ENCODE data around the gene DNAH7.
A peak's percentile ranks its signal among the peaks of the same experiment; 100 is the strongest.

Gene DNAH7

DNA sequence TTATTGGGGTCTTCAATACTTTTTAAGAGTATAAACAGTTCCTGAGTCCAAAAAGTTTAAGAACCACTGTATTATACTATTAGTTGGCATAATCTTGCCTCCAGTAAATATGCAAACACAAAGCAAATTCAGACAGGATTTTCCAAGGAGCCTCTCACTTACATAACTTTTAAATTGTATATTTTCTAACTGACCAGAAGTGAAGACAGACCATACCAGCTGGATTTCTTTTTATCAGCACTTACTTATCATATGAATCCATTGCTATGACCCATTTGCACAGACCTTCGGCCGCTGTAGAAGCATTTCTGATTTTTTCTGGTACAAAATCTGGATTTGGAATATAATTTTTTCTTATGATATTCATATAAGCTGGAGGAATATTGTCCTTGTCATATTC, 211.5 kb downstream of the DNAH7 start:
- DNase-seq = no peak

DNA sequence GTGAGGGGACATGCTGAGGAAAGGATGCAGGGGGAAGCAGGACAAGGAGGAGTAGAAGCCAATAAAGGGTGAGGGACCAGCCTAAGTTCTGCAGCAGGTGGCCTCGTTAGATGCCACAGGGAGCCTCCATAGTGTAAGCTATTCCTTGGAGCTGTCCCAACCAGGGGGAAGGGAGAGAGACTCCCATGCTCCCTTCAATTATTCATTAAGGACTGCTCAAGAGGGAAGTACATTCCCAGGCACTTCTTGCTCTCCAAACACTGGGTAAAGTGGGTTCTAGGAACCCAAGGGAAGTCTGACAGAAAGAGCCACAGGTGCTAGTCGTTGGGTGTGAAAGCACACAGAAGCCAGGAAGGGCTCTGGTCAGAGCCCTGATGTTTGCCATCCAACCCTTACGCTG, 217.9 kb downstream of the DNAH7 start:
- DNase-seq = no peak

DNA sequence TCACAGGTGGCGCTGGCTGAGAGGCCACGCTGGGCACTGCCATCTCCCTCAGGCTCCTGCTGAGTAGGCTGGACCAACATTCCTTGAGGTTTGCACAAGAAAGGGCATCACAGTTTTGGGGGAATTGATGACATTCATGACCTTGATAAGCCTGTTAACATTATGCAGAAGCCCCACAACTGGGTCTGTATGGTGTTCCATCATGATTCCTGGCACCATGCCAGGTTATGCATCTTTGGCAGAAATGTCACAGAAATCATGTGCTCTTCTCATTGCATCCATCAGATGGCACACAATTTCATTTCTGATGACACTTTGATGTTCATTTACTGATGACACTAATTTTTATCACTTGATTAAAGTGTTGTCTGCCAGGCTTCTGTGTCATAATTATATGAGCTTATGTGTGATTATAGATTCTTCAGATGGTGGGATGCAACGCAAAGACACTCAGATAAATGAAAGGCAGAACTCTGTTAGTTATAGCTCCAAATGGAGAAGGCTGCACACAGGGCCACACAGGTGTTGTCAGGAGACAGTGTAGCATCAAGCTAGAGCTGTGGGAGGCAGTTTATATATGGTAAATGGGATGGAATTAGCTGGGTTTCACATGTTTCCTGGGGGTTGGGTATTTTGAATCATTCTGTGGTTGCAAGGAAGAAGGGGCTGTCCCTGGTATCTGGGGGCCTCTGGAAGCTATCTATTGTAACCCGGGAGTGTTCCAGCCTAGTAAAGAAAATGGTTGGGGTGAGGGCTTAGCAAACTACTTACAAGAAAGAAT, 220.3 kb downstream of the DNAH7 start:
- DNase-seq = no peak

DNA sequence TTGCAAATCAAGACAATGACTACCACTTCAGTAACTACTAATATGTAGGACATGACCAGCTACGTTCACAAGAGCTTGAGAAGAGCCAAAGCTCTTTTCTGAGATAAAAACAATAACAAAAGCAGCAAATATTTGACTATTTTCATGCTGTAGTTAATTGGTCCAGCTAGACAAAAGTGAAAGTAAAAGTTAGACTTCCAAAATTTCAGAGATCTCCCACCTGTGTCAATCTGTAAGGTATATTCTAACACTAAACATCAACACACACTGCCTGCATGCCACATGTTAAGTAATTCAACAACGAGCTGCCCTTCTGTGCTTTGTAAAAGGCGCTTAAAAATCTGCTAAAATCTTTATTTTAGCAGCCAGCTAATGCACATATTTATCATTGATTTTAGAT, 225.7 kb downstream of the DNAH7 start:
- no peak for DNase-seq

DNA sequence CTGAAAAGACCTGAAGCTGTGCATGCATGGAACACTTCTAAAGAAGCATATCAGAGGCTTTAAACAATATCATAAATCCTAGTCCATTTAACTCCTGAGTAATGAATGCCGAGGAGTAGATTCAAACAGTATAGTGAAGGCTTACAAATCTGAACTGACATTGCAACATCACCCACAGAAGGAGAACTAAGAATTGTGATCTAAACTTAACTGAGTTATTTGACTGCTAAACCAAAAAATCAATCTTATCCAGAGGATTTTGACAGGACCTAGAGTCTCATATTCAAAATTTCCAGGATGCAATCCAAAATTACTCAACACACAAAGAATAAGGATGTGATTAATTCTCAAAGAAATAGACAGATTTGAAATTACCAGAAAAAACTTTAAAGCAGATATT, 230.6 kb downstream of the DNAH7 start:
- DNase-seq = peak; percentile 82

DNA sequence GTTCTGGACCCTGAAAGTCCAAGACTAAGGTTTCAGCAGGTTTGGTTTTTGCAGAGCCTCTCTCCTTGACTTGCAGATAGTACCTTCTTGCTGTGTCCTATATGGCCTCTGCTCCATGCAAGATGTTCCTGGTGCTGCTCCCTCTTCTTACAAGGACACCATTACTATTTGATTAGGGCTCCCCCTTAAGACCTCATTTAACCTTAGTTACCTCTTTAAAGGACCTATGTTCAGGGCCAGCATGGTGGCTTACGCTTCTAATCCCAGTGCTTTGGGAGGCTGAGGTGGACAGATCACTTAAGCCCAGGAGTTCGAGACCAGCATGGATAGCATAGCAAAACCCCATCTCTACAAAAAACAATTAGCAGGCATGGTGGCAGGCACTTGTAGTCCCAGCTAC, 232.6 kb downstream of the DNAH7 start:
- DNase-seq = no peak

DNA sequence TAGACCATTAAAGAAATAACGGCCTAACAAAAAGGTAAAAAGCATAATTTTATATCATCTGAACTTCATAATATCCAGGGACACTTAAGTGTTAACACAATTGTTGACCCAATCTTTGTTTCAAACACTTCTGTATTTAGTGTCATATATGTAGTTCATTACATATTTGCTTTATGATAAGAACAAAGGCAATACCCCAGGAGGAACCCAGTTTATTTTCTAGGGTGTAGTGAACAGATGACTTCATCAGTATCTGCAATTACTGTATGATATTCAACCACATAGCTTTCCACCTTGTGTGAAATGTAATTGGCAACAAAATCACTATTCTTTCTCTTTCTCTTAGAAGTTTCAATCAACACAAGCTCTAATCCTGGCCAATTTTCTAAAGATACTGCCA, 233.8 kb downstream of the DNAH7 start:
- DNase-seq = no peak

DNA sequence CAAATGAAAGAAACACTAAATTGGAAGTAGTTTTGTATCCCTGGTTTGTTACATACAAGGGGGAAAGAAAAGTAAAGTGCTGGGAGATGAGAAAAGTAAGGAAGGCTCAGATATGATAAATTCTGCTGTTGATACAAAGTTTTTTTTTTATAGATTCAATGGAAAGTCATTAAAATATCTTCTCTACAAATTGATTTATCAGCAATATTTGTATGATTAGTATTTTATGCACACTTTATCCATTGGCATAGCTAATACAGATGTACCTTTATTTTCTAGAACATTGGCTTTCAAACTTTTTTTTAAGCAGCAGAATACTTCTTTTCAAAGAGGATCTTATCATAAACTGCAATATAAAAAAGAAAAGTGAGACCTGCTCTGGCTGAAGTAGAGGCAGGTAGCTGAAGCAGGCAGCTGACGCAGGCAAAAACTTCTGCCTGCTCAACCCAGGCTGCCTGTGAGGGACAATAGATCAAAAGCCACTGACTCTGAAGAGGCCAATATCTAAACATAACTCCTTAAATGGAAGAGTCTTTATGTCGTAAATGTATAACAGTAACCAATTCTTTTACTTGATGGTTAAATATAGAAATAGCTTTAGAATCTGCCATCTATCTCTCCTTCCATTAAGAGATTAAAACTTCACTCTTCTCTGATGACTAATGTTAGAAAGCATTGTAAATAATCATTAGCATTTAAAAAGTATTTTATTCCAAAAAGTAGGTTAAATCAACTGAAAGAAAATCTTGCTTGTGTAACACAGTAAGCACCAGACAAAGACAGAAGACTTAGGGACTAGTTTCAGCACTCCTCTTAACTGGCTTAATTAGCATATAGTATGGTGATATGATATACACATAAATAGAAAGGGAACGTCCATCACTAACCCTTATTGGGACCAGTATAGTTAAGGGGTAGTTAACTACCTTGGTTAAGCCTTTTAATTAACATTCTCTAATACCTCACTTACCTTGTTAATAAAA, 237.4 kb downstream of the DNAH7 start:
- peak; percentile 24 for DNase-seq

DNA sequence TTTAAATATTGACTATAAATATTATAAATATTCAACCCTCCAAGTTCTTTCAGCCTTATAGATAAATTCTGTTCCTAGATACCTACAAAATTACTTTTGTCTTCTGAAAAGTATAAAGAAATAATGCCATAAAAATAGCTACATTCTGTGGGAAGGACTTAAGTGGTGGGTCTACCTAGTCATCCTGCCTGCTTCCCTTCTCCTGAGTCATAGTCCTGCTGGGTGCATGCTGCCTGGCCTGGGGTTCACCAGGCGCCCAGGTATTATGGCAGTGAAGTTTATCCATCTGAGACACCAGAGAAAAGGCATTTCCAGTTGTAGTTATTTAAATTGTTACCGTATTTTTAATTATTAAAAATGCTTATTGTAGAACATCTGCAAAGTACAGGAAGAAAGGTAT, 244.2 kb downstream of the DNAH7 start:
- no peak for DNase-seq

DNA sequence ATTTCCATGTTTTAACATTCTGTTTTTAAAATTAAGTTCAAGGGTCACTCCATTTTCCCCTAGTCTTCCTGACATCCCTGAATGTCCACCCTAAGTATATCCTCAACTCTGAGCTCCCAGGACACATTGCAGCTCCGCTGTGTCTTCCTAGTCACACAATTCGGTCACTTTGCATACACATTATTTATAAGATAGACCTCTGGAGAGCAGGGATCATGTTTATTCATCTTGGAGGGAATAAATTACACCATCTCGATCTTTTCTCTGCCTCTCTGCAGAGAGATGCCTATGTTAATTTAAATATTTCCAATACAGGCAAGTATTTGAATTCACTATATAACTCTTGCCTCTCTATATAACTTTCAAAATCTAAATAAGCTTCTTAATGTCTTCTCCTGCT, 245.4 kb downstream of the DNAH7 start:
- DNase-seq = no peak

DNA sequence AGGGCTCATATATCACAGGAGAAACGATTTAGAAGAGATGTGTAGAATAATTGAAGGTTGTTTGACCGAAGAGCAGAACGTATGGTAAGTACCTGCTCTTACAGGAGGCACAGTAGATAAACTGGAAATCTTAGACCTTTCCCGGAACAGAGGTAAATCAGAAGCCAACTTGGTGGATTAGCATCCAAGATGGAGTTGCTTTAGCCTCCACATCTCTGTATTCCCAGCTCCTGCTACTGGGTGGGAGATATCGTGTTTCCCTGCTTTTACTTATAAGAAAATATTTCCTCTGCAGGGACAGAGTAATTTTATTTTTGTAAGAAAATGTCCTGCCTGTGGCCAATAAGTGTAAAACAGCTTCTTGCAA, 247.1 kb downstream of the DNAH7 start:
- DNase-seq = no peak

DNA sequence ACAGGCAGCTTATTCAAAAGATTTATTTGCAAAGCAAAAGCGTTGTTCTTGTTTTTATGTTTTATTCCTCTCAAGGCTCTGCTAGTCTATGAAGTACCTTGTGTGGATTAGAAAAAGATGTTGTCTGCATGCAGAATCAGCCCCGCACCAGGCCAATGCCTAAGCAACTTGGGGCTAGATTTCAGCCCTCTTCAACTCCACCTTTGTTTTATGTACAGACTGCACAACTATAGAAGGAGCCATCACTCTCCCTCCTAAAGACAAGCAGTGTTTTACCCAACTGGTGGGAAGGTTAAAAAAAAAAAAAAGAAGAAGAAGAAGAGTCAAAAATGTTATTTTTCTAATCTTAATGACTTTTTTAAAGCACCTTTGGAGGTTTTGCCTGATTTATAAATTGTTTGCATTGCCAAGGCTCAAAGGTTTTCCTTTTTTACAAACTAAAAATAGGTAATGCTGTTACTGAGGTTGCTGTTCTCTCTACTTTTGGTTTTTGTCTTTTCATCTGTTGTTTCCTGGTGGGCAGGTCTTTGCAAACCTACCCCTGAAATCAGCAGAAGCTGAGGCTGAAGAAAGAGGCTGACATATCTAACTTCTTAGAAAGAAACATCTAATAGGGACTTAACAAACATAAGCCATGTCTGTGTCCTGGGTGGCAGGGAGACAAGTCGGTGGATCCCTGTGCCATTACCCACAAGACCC, 247.6 kb downstream of the DNAH7 start:
- no peak for DNase-seq

DNA sequence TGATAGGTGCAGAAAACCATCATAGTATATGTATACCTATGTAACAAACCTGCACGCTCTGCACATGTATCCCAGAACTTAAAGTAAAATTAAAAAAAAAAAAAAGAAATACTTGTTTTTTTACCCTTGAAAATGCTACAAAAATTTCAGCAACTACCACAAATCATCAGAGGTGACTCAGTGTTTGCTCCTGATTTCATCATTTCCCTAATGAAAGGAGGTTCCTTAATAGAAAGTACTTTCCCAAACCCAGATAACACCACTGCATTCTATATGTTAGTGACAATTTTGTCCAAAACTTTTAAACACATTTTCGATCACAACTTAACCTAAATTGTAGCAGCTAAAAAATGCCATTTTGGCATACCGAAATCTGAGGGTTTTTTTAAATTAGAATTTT, 248.3 kb downstream of the DNAH7 start:
- peak; percentile 66 for DNase-seq

DNA sequence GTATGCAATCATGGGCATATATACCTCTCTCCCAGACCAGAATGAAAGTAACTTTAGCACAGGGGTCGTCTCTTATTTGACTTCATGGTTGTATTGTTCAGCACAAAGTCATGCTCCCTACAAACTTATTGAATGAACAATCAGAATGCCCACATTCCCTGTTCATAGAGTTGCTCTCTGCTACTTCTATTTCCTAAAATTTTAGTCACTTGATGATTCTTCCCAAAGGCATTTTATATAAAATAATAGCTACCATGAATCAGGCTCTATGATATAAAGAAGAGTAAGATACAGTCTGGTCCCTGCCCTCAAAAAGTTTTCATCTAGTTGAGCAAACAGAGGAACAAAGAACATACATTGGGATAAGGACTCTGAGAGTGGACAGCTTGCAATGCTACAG, 249.4 kb downstream of the DNAH7 start:
- peak; percentile 2 for DNase-seq

DNA sequence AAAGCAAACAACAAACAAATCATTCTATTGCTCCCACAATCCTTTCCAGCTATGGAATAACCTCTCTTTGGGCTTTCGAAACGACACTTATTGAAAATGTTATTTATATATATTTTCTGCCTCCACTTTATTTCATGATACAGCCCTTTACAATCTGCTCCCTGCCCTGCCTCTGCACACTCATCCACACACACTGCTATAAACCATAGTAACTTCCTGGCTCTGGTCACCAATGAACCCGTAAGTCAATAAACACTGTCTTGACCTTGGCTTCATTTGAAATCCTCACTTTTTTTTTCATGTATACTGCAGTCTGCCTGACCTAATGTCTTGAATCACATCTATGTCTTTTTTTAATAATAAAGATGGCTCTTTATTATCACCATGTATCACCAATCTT, 250.1 kb downstream of the DNAH7 start:
- peak; percentile 81 for DNase-seq

DNA sequence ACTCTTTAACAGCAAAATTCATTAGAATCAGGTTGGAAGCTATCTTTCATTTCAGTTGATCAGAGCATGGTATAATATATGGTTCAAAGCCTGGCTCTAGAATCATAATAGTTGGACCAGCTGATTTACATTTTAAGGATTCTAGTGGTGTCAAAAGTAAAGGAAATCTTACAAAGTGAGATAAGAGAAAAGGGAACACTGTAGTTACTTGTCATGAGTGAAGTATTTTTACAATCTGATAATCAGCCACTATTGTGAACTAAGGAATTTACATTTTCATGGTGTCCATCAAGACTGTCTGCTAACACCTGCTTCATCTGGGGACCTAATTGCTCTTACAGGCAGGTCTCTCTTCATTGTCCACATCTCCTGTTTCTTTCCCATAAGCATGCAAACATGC, 250.5 kb downstream of the DNAH7 start:
- DNase-seq = no peak

DNA sequence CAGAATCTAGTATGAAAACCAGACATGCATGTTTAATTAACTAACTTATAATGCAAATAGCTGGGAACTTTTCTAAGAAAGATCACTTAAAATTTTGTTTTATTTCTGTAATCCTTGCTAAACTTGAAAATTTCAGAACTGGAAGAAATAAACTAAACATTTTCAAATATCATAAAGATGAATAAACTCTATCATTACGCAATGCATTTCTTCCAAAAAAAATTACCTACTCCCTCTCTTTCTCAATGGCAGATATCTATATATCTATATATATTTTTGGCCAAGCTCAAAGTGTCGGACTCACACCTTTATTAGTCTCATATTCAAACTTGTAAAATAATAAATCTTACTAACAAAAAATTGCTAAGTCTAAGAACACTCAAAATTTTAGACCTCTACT, 253.6 kb downstream of the DNAH7 start:
- DNase-seq = no peak

DNA sequence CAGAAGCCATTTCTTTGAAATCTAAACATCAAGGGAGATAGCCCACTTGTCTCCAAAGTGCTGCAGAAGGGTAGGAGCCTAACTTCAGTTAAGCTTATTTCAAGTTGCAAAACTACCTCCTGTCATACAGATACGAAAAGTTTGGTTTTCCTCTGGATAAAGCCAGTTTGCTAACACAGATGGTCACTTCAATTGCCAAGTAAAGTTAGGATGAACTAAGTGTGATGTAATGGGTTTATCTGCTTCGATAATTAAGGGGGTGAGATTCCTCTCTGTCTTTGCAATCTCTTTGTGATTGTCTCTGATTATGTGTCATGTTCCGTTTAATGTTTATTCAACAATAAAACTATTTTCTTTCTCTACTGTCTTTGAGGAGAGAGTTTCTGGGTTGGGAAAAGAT, 255.2 kb downstream of the DNAH7 start:
- DNase-seq = peak; percentile 3

DNA sequence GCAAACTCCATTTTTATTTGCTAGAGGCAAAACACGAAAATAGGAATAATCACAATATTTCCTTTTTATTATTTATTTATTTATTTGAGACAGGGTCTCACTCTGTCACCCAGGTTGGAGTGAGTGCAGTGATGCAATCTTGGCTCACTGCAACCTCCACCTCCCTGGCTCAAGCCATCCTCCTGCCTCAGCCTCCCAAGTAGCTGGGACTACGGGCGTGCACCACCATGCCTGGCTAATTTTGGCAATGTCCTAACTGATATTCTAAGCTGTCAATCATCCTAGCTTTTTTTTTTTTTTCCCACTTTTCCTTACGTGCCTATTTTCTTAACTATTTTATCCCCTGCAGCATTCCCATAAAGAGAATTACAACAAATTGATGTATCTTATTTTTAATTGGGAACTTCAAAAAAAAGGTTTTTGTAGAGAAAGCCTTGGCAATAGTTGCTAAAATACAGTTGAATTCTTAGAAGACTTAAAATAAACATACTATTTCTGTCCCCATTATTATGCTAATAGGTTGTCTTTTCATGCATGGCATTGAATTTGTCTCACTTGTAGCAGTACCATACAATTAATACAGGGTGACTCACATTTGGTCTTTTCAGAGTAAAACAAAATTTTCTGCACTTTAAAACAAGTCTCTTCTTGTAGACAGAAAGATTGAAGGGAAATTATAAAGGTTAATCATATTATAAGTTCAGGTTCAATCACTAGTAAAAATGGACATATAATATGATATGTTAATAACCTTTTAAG, 258.1 kb downstream of the DNAH7 start:
- DNase-seq = no peak

DNA sequence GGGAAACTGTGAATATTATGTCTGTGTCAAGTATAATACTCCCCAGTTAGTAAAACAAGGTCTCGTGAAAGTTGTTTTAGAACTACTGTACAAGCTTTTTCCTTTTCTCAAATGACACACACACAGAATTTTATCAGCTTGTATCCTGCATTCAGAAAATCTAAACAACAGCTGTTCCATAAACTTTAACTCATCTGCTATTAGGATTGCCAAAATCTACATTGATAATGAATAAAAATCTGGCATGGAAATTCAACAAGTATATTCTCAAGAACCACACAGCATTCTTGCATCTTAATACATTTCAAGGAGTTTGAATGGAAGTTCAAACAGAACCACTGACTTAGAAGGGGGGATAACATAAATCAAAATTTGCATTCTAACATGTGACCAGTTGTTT, 260.4 kb downstream of the DNAH7 start:
- DNase-seq = no peak

DNA sequence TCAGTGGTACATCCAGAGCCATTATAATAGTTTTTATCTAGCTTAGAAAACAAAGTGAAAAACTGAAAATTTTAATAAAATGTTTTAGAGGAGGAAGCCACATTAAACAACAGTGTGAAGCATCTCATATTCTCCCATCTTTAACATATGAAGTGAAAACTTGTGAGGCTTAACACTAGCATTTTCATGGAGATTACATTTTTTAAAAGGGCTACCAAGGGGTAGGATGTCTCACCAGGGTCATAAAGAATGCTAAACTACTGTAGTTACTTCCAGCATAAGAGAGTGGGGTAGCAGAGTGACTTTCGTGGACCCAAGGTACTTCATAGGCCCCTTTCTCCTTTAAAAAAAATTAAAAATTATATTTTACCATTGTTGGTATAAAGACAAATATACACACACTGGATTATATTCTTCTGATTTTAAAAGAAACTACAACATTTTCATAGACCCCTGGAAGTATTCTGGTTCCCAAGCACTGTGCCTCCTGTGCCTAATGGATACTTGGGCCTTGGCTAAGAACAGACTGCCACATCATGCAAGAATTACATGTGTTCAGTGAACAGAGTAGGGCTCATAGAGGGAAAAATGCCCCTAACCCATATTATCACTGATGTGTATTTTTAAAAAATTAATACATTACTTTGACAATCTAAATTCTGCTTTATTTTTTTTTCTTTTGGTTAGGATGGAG, 263.2 kb downstream of the DNAH7 start:
- DNase-seq = no peak

DNA sequence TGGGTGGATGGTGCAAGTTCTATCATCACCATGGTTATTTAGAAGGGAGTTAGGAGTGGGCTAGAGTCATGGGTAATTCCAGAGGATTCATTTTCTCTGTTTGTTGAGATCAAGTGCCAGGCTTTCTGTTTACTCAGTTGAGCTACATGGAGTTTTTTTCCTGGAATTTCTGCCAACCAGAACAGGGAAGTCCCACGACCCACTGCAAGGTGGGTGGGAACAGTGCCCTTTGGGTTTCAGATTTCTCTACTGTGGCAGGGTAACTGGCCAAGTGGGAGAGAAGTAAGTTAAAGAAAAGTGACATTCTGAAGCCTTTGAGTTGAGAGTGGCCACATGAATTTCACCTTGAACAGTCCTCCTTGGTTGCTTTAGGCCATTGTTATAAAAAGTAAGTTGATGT, 272.8 kb downstream of the DNAH7 start:
- DNase-seq = no peak

Data from HCEC 1CT (cell line).